OCI-LY1 (cell line): ENCODE data around the gene TECTA.

Experiments used
- CTCF ChIP-seq: fragments of 200-600 bp; sonication (generic), shearing (Covaris generic); IDR thresholded peaks from 2 replicates; pipeline ENCODE4 v1.5.1; 2017; ENCODE audit warnings: mild to moderate bottlenecking, antibody characterized with exemption, low read length, moderate library complexity, mixed read lengths
- EZH2 ChIP-seq: fragments of 200-600 bp; sonication (generic), shearing (Covaris generic); IDR thresholded peaks from 2 replicates; pipeline ENCODE4 v1.8.0; 2017; ENCODE audit warnings: borderline replicate concordance, mixed run types, mild to moderate bottlenecking, antibody characterized with exemption, low read length, moderate library complexity, mixed read lengths

- no peak for TF ChIP-seq CTCF
- no peak for TF ChIP-seq EZH2
Observed at GRCh38 chr11:121099364-121099763, 1.7 kb upstream of the TECTA start.
